GM12878 (cell line): ENCODE data around the gene CHRNA5. TPM values are rescaled to one million over a fixed set of nuclear protein-coding genes. Genes with fewer than 3 reads are reported as not detected.

ENCODE experiments used
- ATAC-seq: fragments of 200-7000 bp; cut with Tn5 transposase; 3 replicates; pipeline ENCODE4 v1.9.1; 2020; ENCODE audit warnings: mild to moderate bottlenecking, moderate library complexity
- BruUV-seq: library from RNA; stranded (reverse); fragments of 400-500 nt; replicated peaks from 2 replicates; lab custom pipeline; 2021; lab: Mats Ljungman, UMichigan
- CTCF ChIA-PET: fragments of 300-600 bp; sonication (Branson Sonifier 250); formaldehyde crosslinking; extraction: SDS; loops from one replicate; lab custom pipeline; 2021; ENCODE audit warnings: inconsistent platforms; lab: Yijun Ruan, JAX
- POLR2A ChIA-PET: fragments of 350-600 bp; formaldehyde crosslinking; extraction: SDS; loops from one replicate; lab custom pipeline; 2021; ENCODE audit warnings: inconsistent platforms; lab: Charles Lee
- RAD21 ChIA-PET: fragments of 300-600 bp; sonication (Branson Sonifier 250); formaldehyde crosslinking; loops from one replicate; lab custom pipeline; 2023; ENCODE audit warnings: antibody characterized with exemption; ENCODE audit not compliant: unreplicated experiment; lab: Charles Lee
- SMC1A ChIA-PET: fragments of 300-600 bp; sonication (Branson Sonifier 250); formaldehyde crosslinking; loops from one replicate; lab custom pipeline; 2023; ENCODE audit not compliant: unreplicated experiment, uncharacterized antibody; lab: Charles Lee
- DNase-seq: peaks from one replicate; pipeline ENCODE4 v3.0.0-alpha.2; 2011; ENCODE audit warnings: low read depth, low spot score
- FAIRE-seq: peaks from 3 replicates; lab custom pipeline; 2011; peaks lifted over from hg19 to GRCh38; lab: Jason Lieb, UNC
- H2AFZ ChIP-seq: 2 replicates; pipeline ENCODE4 v1.6.0; 2011; ENCODE audit warnings: low read depth, low read length, control low read depth; ENCODE audit not compliant: control insufficient read depth
- H3K27ac ChIP-seq: 2 replicates; pipeline ENCODE4 v1.5.1; 2011; ENCODE audit warnings: control low read depth; ENCODE audit not compliant: control insufficient read depth, insufficient read depth
- H3K27me3 ChIP-seq, 2 experiments: replicated peaks in 1 of 2; 2 replicates each; pipeline versions ENCODE4 v1.6.0 to v1.6.1; 2011; ENCODE audit warnings: low read length in 1 of 2; ENCODE audit not compliant: control insufficient read depth in 2 of 2, insufficient read depth in 2 of 2
- H3K36me3 ChIP-seq, 2 experiments: 2 replicates each; pipeline ENCODE4 v1.5.1; 2011; ENCODE audit warnings: low read length in 1 of 2; ENCODE audit not compliant: control insufficient read depth in 2 of 2, insufficient read depth in 2 of 2
- H3K4me1 ChIP-seq: 2 replicates; pipeline ENCODE4 v1.6.1; 2011; ENCODE audit warnings: mild to moderate bottlenecking, low read length, moderate library complexity, mixed read lengths; ENCODE audit not compliant: control insufficient read depth, insufficient read depth
- H3K4me2 ChIP-seq: 2 replicates; pipeline ENCODE4 v1.6.0; 2011; ENCODE audit warnings: control low read depth; ENCODE audit not compliant: control insufficient read depth, insufficient read depth
- H3K4me3 ChIP-seq: fragments of 200-600 bp; sonication (generic); 2 replicates; pipeline ENCODE4 v1.5.1; 2016
- H3K79me2 ChIP-seq: 2 replicates; pipeline ENCODE4 v1.6.0; 2011; ENCODE audit warnings: low read length; ENCODE audit not compliant: control insufficient read depth, insufficient read depth
- H3K9ac ChIP-seq: 2 replicates; pipeline ENCODE4 v1.8.0; 2011; ENCODE audit warnings: low read length, control low read depth, mixed read lengths; ENCODE audit not compliant: control insufficient read depth, insufficient read depth
- H3K9me3 ChIP-seq: replicated peaks from 3 replicates; pipeline ENCODE4 v1.5.1; 2011; ENCODE audit warnings: mild to moderate bottlenecking, low read length; ENCODE audit not compliant: control insufficient read depth, insufficient read depth
- H4K20me1 ChIP-seq: 2 replicates; pipeline ENCODE4 v1.6.0; 2011; ENCODE audit not compliant: control insufficient read depth, insufficient read depth
- BACH1 ChIP-seq: fragments of 450-650 bp; IDR thresholded peaks from 2 replicates; pipeline ENCODE4 v1.6.1; 2017; ENCODE audit warnings: mild to moderate bottlenecking, borderline replicate concordance
- CHD4 ChIP-seq: fragments of 200-600 bp; sonication (generic); IDR thresholded peaks from 2 replicates; pipeline ENCODE4 v1.6.1; 2016; ENCODE audit warnings: mild to moderate bottlenecking
- CREM ChIP-seq: IDR thresholded peaks from 2 replicates; pipeline ENCODE4 v1.6.1; 2014; ENCODE audit warnings: antibody characterized with exemption, low read depth
- EZH2 ChIP-seq: IDR thresholded peaks from 2 replicates; pipeline ENCODE4 v1.6.1; 2012; ENCODE audit warnings: low read depth, mild to moderate bottlenecking, control low read depth, inconsistent platforms, low read length, borderline replicate concordance; ENCODE audit not compliant: control insufficient read depth
- FOXK2 ChIP-seq: fragments of 450-650 bp; IDR thresholded peaks from 2 replicates; pipeline ENCODE4 v1.6.1; 2017; ENCODE audit warnings: mild to moderate bottlenecking, moderate library complexity
- HDGF ChIP-seq: fragments of 450-650 bp; IDR thresholded peaks from 2 replicates; pipeline ENCODE4 v1.6.1; 2016; ENCODE audit warnings: antibody characterized with exemption
- JUND ChIP-seq: IDR thresholded peaks from 2 replicates; pipeline ENCODE4 v1.6.1; 2012; ENCODE audit warnings: low read depth, mild to moderate bottlenecking, low read length, improper control_type of control experiment, moderate library complexity
- NFYA ChIP-seq: IDR thresholded peaks from 2 replicates; pipeline ENCODE4 v1.6.1; 2011; ENCODE audit warnings: low read depth, mild to moderate bottlenecking, low read length, improper control_type of control experiment, borderline replicate concordance
- NR2C1 ChIP-seq: fragments of 450-650 bp; IDR thresholded peaks from 2 replicates; pipeline ENCODE4 v1.6.1; 2017; ENCODE audit warnings: antibody characterized with exemption, mild to moderate bottlenecking, moderate library complexity
- RCOR1 ChIP-seq: conservative IDR thresholded peaks from 2 replicates; pipeline ENCODE4 v1.6.1; 2012; ENCODE audit warnings: low read depth, low read length, improper control_type of control experiment
- SMAD1 ChIP-seq: fragments of 450-650 bp; IDR thresholded peaks from 2 replicates; pipeline ENCODE4 v1.6.1; 2018; ENCODE audit warnings: mild to moderate bottlenecking, low read depth; ENCODE audit not compliant: partially characterized antibody
- SMC3 ChIP-seq: IDR thresholded peaks from 2 replicates; pipeline ENCODE4 v1.6.1; 2011; ENCODE audit warnings: low read length, improper control_type of control experiment, borderline replicate concordance
- SP1 ChIP-seq: IDR thresholded peaks from one replicate; pipeline ENCODE4 v1.6.1; 2011; ENCODE audit warnings: low read depth, low read length
- STAT1 ChIP-seq: fragments of 450-650 bp; conservative IDR thresholded peaks from 2 replicates; pipeline ENCODE4 v1.6.1; 2014; ENCODE audit warnings: antibody characterized with exemption, mild to moderate bottlenecking
- TAF1 ChIP-seq: IDR thresholded peaks from 2 replicates; pipeline ENCODE4 v1.6.1; 2011; ENCODE audit warnings: mild to moderate bottlenecking, low read depth, low read length, borderline replicate concordance
- TARDBP ChIP-seq: IDR thresholded peaks from 2 replicates; pipeline ENCODE4 v1.6.1; 2016; ENCODE audit warnings: borderline replicate concordance
- TCF3 ChIP-seq: IDR thresholded peaks from 2 replicates; pipeline ENCODE4 v1.6.1; 2012; ENCODE audit warnings: low read depth, mild to moderate bottlenecking, low read length, borderline replicate concordance; ENCODE audit not compliant: insufficient read depth
- WGBS: methylation state at CpG from one replicate; pipeline ENCODE4 v1.1.6; 2016; ENCODE audit warnings: low lambda C conversion rate; ENCODE audit not compliant: insufficient replicate concordance, insufficient coverage; ENCODE audit errors: missing lambda C conversion rate; 5-methylcytosine and 5-hydroxymethylcytosine counted together
- in situ Hi-C: fragments of 300-500 bp; cut with MboI; formaldehyde crosslinking; loops from 9 replicates; pipeline ENCODE4 v1.14.3; 2018; ENCODE audit warnings: mixed read lengths
- intact Hi-C: fragments of 100-400 bp; cut with micrococcal nuclease; formaldehyde crosslinking; loops from one replicate; pipeline ENCODE4 v1.14.2; 2022; ENCODE audit not compliant: unreplicated experiment
- polyA plus RNA-seq, 11 experiments: library from polyadenylated mRNA; depleted of rRNA in 4 of 11; unstranded in 6 of 11; stranded (reverse) in 5 of 11; fragments of >200 nt; fragmentation: Nextera tagmentation in 4 of 11; fragmentation: Illumina TruSeq in 1 of 11; extraction: Ambion mirVana in 4 of 11; extraction: Trizol in 1 of 11; gene quantifications; 1 replicate in 1 of 11; 2 replicates in 10 of 11; pipeline versions ENCODE4 v1.2.1 to v1.2.3, GENCODE V29; 2011 to 2016; ENCODE audit warnings: inconsistent platforms in 2 of 11, missing spikeins in 2 of 11, low read depth in 1 of 11
- total RNA-seq, 4 experiments: library from RNA; depleted of rRNA in 3 of 4; stranded (reverse); fragments of >200 nt in 3 of 4; fragmentation: Illumina TruSeq in 1 of 4; extraction: Trizol in 1 of 4; gene quantifications; 2 replicates each; pipeline versions ENCODE4 v1.2.1 to v1.2.3, GENCODE V29; 2013 to 2021
- TF ChIP-seq, protein P1 (sequence below): IDR thresholded peaks from 2 replicates; pipeline ENCODE4 v1.6.1; 2011; ENCODE audit warnings: low read depth, low read length, improper control_type of control experiment, borderline replicate concordance
- TF ChIP-seq, protein P2 (sequence below): fragments of 450-650 bp; IDR thresholded peaks from 2 replicates; pipeline ENCODE4 v1.6.1; 2016; ENCODE audit warnings: mild to moderate bottlenecking
- TF ChIP-seq, protein P3 (sequence below): fragments of 450-650 bp; IDR thresholded peaks from 2 replicates; pipeline ENCODE4 v1.6.1; 2016; ENCODE audit warnings: mild to moderate bottlenecking

The CHRNA5 gene
- total and polyA plus RNA-seq, 10 of the 15 experiments (the other 5 are each of a cell fraction or from before 2014, with no cell fraction given), result 0.74 to 21.4 (median 12.7) TPM

DNA sequence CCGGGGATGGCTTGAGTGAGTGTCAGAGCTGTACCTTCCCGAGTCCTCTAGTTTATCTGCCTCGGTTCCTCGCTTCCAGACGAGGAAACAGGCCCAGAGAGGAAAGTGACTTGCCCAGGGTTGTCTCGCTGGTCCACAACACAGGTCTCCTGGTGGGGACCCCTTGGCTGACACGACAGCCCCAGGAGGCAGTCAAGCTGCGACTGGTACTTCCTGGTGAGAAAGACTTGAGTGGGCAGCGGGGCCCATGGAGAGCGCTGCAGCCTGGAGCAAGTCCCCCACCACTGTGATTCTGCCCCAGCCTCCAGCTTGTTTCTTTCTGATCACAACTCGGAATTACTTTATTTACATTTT is 600 bp upstream of the CHRNA5 start:
- H4K20me1 ChIP-seq, result no peaks in the 10 kb centered on the region
- no TSS peak for BruUV-seq
- peak overlapping the region; percentile 88 for H3K4me2 ChIP-seq
- H3K9ac ChIP-seq, result peak overlapping the region; percentile 80; the same call in 1 of the 2 replicates
- ChIA-PET SMC1A (interaction anchor here (0.5 to 5.6 kb wide), 5 partner anchors 10 to 115 kb away, joined by 3 to 47 read pairs (median 4); partner anchors contain the start of gene PSMA4), RAD21 (interaction anchor here (0.5 to 2.3 kb wide), 6 partner anchors 11 to 1403 kb away, joined by 3 to 18 read pairs (median 4); partner anchors contain the start of gene PSMA4), POLR2A (interaction anchor here (0.6 to 2.5 kb wide), 5 partner anchors 17 to 73 kb away, joined by 3 to 23 read pairs (median 4); partner anchors contain the start of gene PSMA4), CTCF (interaction anchor here (1.1 to 2.2 kb wide), 4 partner anchors 20 to 144 kb away, joined by 3 to 9 read pairs (median 3); partner anchors contain the start of gene PSMA4)
- 12% methylated on average over 11 of the region's 11 CpGs for WGBS
- peaks cover 5% of the 10 kb centered on the region for H3K4me1 ChIP-seq
- no peak for DNase-seq
- in situ Hi-C loops (no loop called here), intact Hi-C loops (loop anchor here (1.0 kb wide), 1 partner anchor 24 kb away; the partner anchor contains the start of gene PSMA4)
- ATAC-seq, result no peak; the same call in 2 of the 3 replicates
- no peak for TF ChIP-seq HDGF
- no peak for TF ChIP-seq TARDBP
- TF ChIP-seq STAT1, result no peak
- no peak for TF ChIP-seq NFYA
- TF ChIP-seq CHD4, result no peak
- no peak for TF ChIP-seq JUND
- no peak for TF ChIP-seq RCOR1
- TF ChIP-seq BACH1, result no peak
- no peak for TF ChIP-seq TCF3
- no peak for TF ChIP-seq FOXK2
- no peak for TF ChIP-seq CREM
- no peak for TF ChIP-seq TAF1
- TF ChIP-seq, protein P1, sequence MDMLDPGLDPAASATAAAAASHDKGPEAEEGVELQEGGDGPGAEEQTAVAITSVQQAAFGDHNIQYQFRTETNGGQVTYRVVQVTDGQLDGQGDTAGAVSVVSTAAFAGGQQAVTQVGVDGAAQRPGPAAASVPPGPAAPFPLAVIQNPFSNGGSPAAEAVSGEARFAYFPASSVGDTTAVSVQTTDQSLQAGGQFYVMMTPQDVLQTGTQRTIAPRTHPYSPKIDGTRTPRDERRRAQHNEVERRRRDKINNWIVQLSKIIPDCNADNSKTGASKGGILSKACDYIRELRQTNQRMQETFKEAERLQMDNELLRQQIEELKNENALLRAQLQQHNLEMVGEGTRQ, result no peak
- TF ChIP-seq SP1, result no peak
- no peak for TF ChIP-seq SMAD1
- TF ChIP-seq EZH2, result no peak
- no peak for TF ChIP-seq NR2C1
- TF ChIP-seq, protein P2, sequence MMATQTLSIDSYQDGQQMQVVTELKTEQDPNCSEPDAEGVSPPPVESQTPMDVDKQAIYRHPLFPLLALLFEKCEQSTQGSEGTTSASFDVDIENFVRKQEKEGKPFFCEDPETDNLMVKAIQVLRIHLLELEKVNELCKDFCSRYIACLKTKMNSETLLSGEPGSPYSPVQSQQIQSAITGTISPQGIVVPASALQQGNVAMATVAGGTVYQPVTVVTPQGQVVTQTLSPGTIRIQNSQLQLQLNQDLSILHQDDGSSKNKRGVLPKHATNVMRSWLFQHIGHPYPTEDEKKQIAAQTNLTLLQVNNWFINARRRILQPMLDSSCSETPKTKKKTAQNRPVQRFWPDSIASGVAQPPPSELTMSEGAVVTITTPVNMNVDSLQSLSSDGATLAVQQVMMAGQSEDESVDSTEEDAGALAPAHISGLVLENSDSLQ, result no peak
- TF ChIP-seq, protein P3, sequence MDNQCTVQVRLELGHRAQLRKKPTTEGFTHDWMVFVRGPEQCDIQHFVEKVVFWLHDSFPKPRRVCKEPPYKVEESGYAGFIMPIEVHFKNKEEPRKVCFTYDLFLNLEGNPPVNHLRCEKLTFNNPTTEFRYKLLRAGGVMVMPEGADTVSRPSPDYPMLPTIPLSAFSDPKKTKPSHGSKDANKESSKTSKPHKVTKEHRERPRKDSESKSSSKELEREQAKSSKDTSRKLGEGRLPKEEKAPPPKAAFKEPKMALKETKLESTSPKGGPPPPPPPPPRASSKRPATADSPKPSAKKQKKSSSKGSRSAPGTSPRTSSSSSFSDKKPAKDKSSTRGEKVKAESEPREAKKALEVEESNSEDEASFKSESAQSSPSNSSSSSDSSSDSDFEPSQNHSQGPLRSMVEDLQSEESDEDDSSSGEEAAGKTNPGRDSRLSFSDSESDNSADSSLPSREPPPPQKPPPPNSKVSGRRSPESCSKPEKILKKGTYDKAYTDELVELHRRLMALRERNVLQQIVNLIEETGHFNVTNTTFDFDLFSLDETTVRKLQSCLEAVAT, result no peak
- TF ChIP-seq SMC3, result no peak
- H3K27me3 ChIP-seq, result no peaks in the 10 kb centered on the region
- H3K79me2 ChIP-seq, result peaks cover 11% of the 10 kb centered on the region
- no peaks in the 10 kb centered on the region for H3K36me3 ChIP-seq
- peak overlapping the region; percentile 83 for H3K4me3 ChIP-seq
- no peaks in the 10 kb centered on the region for H3K9me3 ChIP-seq
- peak overlapping the region; percentile 62 for H3K27ac ChIP-seq
- H2AFZ ChIP-seq, result peak overlapping the region; percentile 91
- FAIRE-seq, result no peak
